Vagina (tissue), 2 donors: ENCODE measurements around the gene CERKL.

ENCODE experiments used
- POLR2A ChIP-seq, 2 donors: fragments of 450-650 bp; IDR thresholded peaks; one replicate each; pipeline ENCODE4 v1.6.1; 2017; ENCODE audit warnings: antibody characterized with exemption in 2 of 2, mild to moderate bottlenecking in 2 of 2, moderate library complexity in 2 of 2
- POLR2AphosphoS5 ChIP-seq, 2 donors: sonication (generic); formaldehyde crosslinking; IDR thresholded peaks; one replicate each; pipeline ENCODE4 v1.9.0; 2017; ENCODE audit warnings: antibody characterized with exemption in 2 of 2, mild to moderate bottlenecking in 2 of 2, low read depth in 1 of 2; ENCODE audit not compliant: insufficient read depth in 1 of 2
- TF ChIP-seq, protein P1 (sequence below), 3 experiments: fragments of 450-650 bp in 2 of 3; fragments of 200-600 bp in 1 of 3; sonication (generic) in 1 of 3; IDR thresholded peaks; one replicate each; pipeline ENCODE4 v1.5.1; 2017 to 2019; ENCODE audit warnings: antibody characterized with exemption in 3 of 3, mild to moderate bottlenecking in 2 of 3, moderate library complexity in 2 of 3

DNA sequence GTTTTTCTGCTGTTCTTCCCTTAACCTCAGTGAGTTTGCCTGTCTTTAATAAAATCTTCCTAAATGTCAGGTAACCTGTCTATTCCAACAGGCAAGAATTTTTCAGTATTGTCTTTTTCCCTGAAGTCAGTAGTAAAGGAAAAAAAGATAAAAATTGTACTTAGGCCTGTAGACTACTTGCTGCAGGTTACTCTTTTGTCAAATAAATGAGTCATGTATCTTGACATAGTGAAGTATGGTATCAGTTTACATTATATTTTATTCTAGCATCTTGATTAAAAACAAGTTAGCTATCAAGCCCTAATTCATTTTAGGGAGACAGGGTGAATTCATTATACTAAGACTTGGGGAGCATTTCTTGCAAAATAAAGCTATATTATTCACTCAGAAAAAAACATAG is 139.9 kb downstream of the CERKL start:
- no peak for TF ChIP-seq POLR2AphosphoS5 (IDR thresholded peaks at IDR 0.05; ENCODE audit: insufficient read depth in 1 of 2, low read depth in 1 of 2)
- TF ChIP-seq, protein P1, sequence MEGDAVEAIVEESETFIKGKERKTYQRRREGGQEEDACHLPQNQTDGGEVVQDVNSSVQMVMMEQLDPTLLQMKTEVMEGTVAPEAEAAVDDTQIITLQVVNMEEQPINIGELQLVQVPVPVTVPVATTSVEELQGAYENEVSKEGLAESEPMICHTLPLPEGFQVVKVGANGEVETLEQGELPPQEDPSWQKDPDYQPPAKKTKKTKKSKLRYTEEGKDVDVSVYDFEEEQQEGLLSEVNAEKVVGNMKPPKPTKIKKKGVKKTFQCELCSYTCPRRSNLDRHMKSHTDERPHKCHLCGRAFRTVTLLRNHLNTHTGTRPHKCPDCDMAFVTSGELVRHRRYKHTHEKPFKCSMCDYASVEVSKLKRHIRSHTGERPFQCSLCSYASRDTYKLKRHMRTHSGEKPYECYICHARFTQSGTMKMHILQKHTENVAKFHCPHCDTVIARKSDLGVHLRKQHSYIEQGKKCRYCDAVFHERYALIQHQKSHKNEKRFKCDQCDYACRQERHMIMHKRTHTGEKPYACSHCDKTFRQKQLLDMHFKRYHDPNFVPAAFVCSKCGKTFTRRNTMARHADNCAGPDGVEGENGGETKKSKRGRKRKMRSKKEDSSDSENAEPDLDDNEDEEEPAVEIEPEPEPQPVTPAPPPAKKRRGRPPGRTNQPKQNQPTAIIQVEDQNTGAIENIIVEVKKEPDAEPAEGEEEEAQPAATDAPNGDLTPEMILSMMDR (IDR thresholded peaks at IDR 0.05) = no peak
- TF ChIP-seq POLR2A (IDR thresholded peaks at IDR 0.05) = no peak
